GM18508 (cell line): ENCODE measurements around the gene DNMT3A.
"Not testable (repeated sequence)": the region's sequence is repeated elsewhere in the genome, so short reads cannot be mapped to it uniquely, and the experiment has no call there.

Source experiments
- ATAC-seq: cut with Tn5 transposase; IDR thresholded peaks from one replicate; pipeline ENCODE4 v1.9.1; 2021; ENCODE audit warnings: moderate number of reproducible peaks; ENCODE audit not compliant: insufficient read depth, unreplicated experiment

DNMT3A gene

GRCh38 chr2:25221579-25221978 lies 120.1 kb downstream of the DNMT3A start:
- ATAC-seq, result no peak

- ATAC-seq, result no peak
Observed at GRCh38 chr2:25220313-25220712, 121.4 kb downstream of the DNMT3A start.

- ATAC-seq, result no peak
Observed at GRCh38 chr2:25219621-25220020, 122.1 kb downstream of the DNMT3A start.

GRCh38 chr2:25218100-25218499 lies 123.6 kb downstream of the DNMT3A start:
- ATAC-seq, result no peak

GRCh38 chr2:25215948-25216679 lies 125.6 kb downstream of the DNMT3A start:
- no peak for ATAC-seq

- ATAC-seq, result no peak
Observed at GRCh38 chr2:25215232-25215631, 126.5 kb downstream of the DNMT3A start.

GRCh38 chr2:25213229-25213628 lies 128.5 kb downstream of the DNMT3A start:
- ATAC-seq, result no peak

- not testable (repeated sequence) for ATAC-seq
Observed at GRCh38 chr2:25210923-25211322, 130.8 kb downstream of the DNMT3A start.

- ATAC-seq, result no peak
Observed at GRCh38 chr2:25207078-25207545, 134.6 kb downstream of the DNMT3A start.

GRCh38 chr2:25204190-25204838 lies 137.4 kb downstream of the DNMT3A start:
- ATAC-seq, result no peak

GRCh38 chr2:25202275-25202674 lies 139.4 kb downstream of the DNMT3A start:
- ATAC-seq, result no peak

- ATAC-seq, result no peak
Observed at GRCh38 chr2:25201794-25202193, 139.9 kb downstream of the DNMT3A start.

- ATAC-seq, result no peak
Observed at GRCh38 chr2:25201265-25201664, 140.5 kb downstream of the DNMT3A start.

- ATAC-seq, result no peak
Observed at GRCh38 chr2:25198576-25198975, 143.1 kb downstream of the DNMT3A start.

- no peak for ATAC-seq
Observed at GRCh38 chr2:25198209-25198525, 143.6 kb downstream of the DNMT3A start.

- no peak for ATAC-seq
Observed at GRCh38 chr2:25197336-25198208, 144.2 kb downstream of the DNMT3A start.

- no peak for ATAC-seq
Observed at GRCh38 chr2:25194576-25195122, 147.1 kb downstream of the DNMT3A start.

GRCh38 chr2:25190536-25190935 lies 151.2 kb downstream of the DNMT3A start:
- no peak for ATAC-seq

GRCh38 chr2:25188405-25188804 lies 153.3 kb downstream of the DNMT3A start:
- no peak for ATAC-seq

- ATAC-seq, result no peak
Observed at GRCh38 chr2:25187729-25188350, 153.9 kb downstream of the DNMT3A start.
